Gastroesophageal sphincter (tissue), 4 donors: ENCODE measurements around the gene SDE2. TPM values are rescaled to one million over a fixed set of nuclear protein-coding genes. Genes with fewer than 3 reads are reported as not detected.
"Not testable (repeated sequence)": the region's sequence is repeated elsewhere in the genome, so short reads cannot be mapped to it uniquely, and the experiment has no call there.

Experiments used
- ATAC-seq: fragments of 150-250 bp; one replicate; pipeline ENCODE4 v1.9.1; 2016; ENCODE audit warnings: mild to moderate bottlenecking, moderate library complexity
- H3K27ac ChIP-seq, 4 donors: fragments of 200-600 bp; sonication (generic) in 3 of 4; 1 replicate in 3 of 4; 2 replicates in 1 of 4; pipeline ENCODE4 v1.5.1; 2016 to 2019
- H3K27me3 ChIP-seq: fragments of 200-600 bp; sonication (generic); one replicate; pipeline ENCODE4 v1.5.1; 2019
- H3K36me3 ChIP-seq, 2 donors: fragments of 200-600 bp; sonication (generic); one replicate each; pipeline ENCODE4 v1.5.1; 2019; ENCODE audit warnings: control low read depth in 1 of 2
- H3K4me1 ChIP-seq, 3 donors: fragments of 200-600 bp; sonication (generic); 1 replicate in 2 of 3; 2 replicates in 1 of 3; pipeline ENCODE4 v1.5.1; 2016 to 2019; ENCODE audit warnings: control low read depth in 2 of 3
- H3K4me3 ChIP-seq, 2 donors: fragments of 200-600 bp; sonication (generic); one replicate each; pipeline ENCODE4 v1.5.1; 2019; ENCODE audit warnings: mild to moderate bottlenecking in 1 of 2, moderate library complexity in 1 of 2
- H3K9me3 ChIP-seq, 3 donors: fragments of 200-600 bp; sonication (generic); one replicate each; pipeline ENCODE4 v1.5.1; 2017 to 2019; ENCODE audit warnings: control low read depth in 2 of 3
- EP300 ChIP-seq: sonication (generic); formaldehyde crosslinking; IDR thresholded peaks from one replicate; pipeline ENCODE4 v1.6.1; 2017; ENCODE audit warnings: antibody characterized with exemption, mild to moderate bottlenecking
- POLR2A ChIP-seq, 2 donors: fragments of 450-650 bp; IDR thresholded peaks; one replicate each; pipeline ENCODE4 v1.6.1; 2017; ENCODE audit warnings: antibody characterized with exemption in 2 of 2, mild to moderate bottlenecking in 2 of 2, moderate library complexity in 1 of 2
- POLR2AphosphoS5 ChIP-seq: sonication (generic); formaldehyde crosslinking; IDR thresholded peaks from one replicate; pipeline ENCODE4 v1.6.1; 2017; ENCODE audit warnings: antibody characterized with exemption
- WGBS, 2 donors: methylation state at CpG; one replicate each; pipeline ENCODE4 v1.1.5; 2018; ENCODE audit warnings: low coverage in 1 of 2; 5-methylcytosine and 5-hydroxymethylcytosine counted together
- total RNA-seq, 4 donors: library from RNA; depleted of rRNA; stranded (reverse); fragments of >200 nt; gene quantifications; one replicate each; pipeline ENCODE4 v1.1.0, GENCODE V29; 2016
- TF ChIP-seq, protein P1 (sequence below), 4 experiments: fragments of 200-600 bp in 2 of 4; fragments of 450-650 bp in 2 of 4; sonication (generic) in 1 of 4; IDR thresholded peaks; one replicate each; pipeline ENCODE4 v1.5.1; 2017 to 2019; ENCODE audit warnings: antibody characterized with exemption in 4 of 4, mild to moderate bottlenecking in 2 of 4, moderate library complexity in 2 of 4

Gene SDE2
- total RNA-seq, 4 donors from 2014 or later: 15.9 to 23.2 (median 21.2) TPM

DNA sequence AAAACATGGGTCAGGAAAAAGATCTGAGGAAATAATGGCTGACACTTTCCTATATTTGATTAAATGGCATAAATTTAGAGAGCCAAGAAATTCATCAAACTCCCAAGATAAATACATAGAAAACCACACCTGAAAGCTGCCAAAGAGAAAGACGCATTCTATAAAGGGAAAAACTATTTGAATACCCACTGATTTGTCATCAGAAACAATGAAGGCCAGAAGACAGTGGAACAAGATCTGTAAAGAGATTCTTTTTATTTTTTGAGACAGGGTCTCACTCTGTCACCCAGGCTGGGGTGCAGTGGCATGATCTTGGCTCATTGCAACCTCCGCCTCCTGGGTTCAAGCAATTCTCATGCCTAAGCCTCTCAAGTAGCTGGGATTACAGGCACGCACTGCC lies 17.4 kb downstream of the SDE2 start:
- ATAC-seq: no peak
- Histone ChIP-seq H3K4me3 (no peak overlapping the region), H3K36me3 (peaks cover 0 to 97% of the 10 kb centered on the region in 2 donors), H3K27ac (no peak overlapping the region), H3K4me1 (no peaks in the 10 kb centered on the region), H3K9me3 (peaks cover 0 to 5% (median 0%) of the 10 kb centered on the region in 3 donors), H3K27me3 (no peaks in the 10 kb centered on the region)
- TF ChIP-seq, protein P1, sequence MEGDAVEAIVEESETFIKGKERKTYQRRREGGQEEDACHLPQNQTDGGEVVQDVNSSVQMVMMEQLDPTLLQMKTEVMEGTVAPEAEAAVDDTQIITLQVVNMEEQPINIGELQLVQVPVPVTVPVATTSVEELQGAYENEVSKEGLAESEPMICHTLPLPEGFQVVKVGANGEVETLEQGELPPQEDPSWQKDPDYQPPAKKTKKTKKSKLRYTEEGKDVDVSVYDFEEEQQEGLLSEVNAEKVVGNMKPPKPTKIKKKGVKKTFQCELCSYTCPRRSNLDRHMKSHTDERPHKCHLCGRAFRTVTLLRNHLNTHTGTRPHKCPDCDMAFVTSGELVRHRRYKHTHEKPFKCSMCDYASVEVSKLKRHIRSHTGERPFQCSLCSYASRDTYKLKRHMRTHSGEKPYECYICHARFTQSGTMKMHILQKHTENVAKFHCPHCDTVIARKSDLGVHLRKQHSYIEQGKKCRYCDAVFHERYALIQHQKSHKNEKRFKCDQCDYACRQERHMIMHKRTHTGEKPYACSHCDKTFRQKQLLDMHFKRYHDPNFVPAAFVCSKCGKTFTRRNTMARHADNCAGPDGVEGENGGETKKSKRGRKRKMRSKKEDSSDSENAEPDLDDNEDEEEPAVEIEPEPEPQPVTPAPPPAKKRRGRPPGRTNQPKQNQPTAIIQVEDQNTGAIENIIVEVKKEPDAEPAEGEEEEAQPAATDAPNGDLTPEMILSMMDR (IDR thresholded peaks at IDR 0.05): no peak
- no peak for TF ChIP-seq POLR2A (IDR thresholded peaks at IDR 0.05)
- WGBS, 2 donors: 89 to 100% methylated on average over 1 to 3 of the region's 3 CpGs

DNA sequence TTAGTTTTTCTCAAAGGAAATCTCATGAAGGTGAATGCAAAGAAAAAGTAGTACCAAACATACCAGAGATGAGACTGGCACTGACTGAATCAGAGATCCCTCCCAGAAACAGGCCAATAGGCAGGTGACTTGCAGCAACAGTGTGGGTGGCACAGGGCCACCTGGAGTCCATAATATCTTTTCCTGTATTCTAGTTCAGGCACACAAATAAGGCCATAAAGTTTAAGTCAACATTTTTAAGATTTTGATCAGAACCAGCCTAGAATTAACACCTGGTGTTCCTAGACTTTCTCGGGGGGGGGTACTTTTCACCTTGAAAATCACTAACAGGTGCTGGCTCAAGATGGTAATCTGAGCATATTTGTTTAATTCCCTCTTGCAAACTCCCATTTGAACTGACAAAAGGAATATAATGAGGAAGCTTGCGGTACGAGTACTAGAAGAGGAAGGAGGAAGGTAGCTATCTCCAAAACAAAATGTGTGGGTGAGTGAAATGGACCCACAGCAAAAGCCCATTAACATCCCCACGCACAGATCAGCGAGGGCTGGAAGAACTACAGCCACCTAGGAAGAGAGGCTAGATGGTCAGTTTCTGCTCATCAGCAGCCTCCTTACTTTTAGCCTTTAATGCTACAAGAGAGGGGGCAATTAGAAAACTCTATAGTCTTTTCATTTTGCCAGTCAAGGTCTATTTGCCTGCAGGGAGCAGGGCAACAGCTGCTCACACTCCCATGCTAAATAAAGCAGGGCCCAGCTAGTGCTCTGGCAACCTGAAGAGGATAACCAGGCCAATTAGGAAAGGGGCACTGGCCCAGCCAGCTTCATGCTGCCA lies 18.9 kb downstream of the SDE2 start:
- no peaks in the 10 kb centered on the region for H3K27me3 ChIP-seq
- no peak overlapping the region for H3K4me3 ChIP-seq
- TF ChIP-seq POLR2A (IDR thresholded peaks at IDR 0.05): no peak
- no peak for TF ChIP-seq EP300
- TF ChIP-seq, protein P1 (IDR thresholded peaks at IDR 0.05): no peak
- TF ChIP-seq POLR2AphosphoS5: no peak
- H3K4me1 ChIP-seq: peaks cover 0 to 3% (median 0%) of the 10 kb centered on the region in 3 donors
- peaks cover 0 to 82% of the 10 kb centered on the region in 2 donors for H3K36me3 ChIP-seq
- no peak for ATAC-seq
- no peak overlapping the region for H3K27ac ChIP-seq
- WGBS, 2 donors: 87 to 89% methylated on average over 4 to 5 of the region's 5 CpGs
- peaks cover 0 to 5% (median 0%) of the 10 kb centered on the region in 3 donors for H3K9me3 ChIP-seq

DNA sequence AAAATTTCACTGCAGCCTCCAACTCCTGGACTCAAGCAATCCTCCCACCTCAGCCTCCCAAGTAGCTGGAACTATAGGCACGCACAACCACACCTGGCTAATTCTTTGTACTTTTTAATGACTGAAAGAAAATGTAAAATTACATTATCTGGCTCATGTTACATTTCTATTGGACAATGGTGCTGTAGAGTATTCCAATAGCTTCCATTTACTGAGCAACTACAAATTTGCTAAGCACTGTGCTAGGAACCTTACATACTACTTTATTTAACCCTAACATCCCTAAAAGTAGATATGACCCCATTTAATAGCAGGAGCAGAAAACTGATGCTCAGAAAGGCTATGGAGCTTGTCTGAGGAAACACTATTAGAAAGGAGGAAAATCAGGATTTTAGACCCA lies 19.7 kb downstream of the SDE2 start:
- peaks cover 0 to 74% of the 10 kb centered on the region in 2 donors for H3K36me3 ChIP-seq
- no peak for ATAC-seq
- TF ChIP-seq, protein P1 (IDR thresholded peaks at IDR 0.05): no peak
- TF ChIP-seq EP300 (no peak), POLR2AphosphoS5 (no peak)
- H3K4me3 ChIP-seq: no peak overlapping the region
- 100% methylated on average over 1 of the region's 1 CpG; no CpG with 5 or more reads in 1 of the 2 donors for WGBS, 2 donors
- H3K9me3 ChIP-seq: peaks cover 0 to 5% (median 0%) of the 10 kb centered on the region in 3 donors
- H3K27ac ChIP-seq: no peak overlapping the region
- H3K4me1 ChIP-seq: peaks cover 0 to 3% (median 0%) of the 10 kb centered on the region in 3 donors
- H3K27me3 ChIP-seq: no peaks in the 10 kb centered on the region

DNA sequence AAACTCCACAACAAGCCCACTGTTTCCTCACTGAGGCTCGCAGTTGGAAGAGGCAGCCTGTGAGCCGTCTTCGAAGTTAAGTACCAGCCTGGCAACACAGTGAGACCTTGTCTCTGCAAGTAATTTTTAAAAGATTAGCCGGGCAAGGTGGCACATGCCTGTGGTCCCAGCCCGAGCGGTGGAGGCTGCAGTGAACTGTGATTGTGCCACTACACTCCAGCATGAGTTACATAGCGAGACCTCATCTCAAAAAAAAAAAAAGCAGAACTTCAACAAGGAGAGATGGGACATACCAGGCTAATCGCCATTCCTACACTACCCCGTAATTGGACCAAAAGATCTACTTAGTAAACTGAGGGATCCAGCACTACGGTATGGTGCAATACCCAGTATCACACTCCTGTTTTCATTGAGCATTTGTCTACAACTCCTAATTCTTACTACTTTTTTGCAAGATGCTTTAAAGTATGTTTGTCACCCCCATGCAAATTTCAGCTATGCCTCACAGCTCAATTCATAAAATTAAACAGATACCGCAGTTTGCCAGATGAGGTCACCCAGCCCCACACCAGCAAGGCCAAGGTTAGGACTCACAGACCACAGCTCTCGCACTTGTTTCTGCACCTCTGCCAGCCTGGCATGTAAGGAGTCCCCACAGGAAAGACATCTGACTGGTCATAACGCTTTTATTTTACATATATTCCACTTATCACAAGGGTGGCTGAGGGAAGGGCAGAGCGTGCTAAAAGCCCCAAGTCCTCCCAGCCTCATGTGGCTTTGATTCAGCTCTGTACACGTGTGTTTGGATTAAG lies 21.0 kb downstream of the SDE2 start:
- 80 to 85% methylated on average over 5 to 15 of the region's 15 CpGs for WGBS, 2 donors
- TF ChIP-seq POLR2AphosphoS5 (no peak), EP300 (no peak), POLR2A (IDR thresholded peaks at IDR 0.05) (no peak)
- TF ChIP-seq, protein P1 (IDR thresholded peaks at IDR 0.05): no peak
- peaks cover 0 to 3% (median 0%) of the 10 kb centered on the region in 3 donors for H3K4me1 ChIP-seq

DNA sequence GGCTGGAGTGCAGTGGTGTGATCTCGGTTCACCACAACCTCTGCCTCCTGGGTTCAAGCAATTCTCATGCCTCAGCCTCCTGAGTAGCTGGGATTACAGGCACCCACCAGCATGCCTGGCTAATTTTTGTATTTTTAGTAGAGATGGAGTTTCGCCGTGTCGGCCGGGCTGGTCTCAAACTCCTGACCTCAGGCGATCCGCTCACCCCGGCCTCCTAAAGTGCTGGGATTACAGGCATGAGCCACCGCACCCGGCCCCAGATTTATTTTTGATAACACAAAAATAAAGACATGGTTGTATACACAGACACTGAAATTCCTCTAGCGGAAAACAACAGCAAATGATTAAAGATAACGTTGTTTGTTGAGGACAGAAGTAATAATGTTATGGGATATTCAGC lies 24.0 kb downstream of the SDE2 start:
- WGBS, 2 donors: 83 to 89% methylated on average over 3 to 5 of the region's 12 CpGs
- H3K4me3 ChIP-seq, H3K9me3 ChIP-seq, ATAC-seq, H3K27me3 ChIP-seq, H3K27ac ChIP-seq, H3K4me1 ChIP-seq: not testable (repeated sequence)
- peaks cover 0 to 33% of the 10 kb centered on the region in 2 donors for H3K36me3 ChIP-seq

More for the DNA sequence above, 21.0 kb downstream of the SDE2 start:
- Histone ChIP-seq H3K36me3 (peaks cover 0 to 62% of the 10 kb centered on the region in 2 donors), H3K4me3 (no peak overlapping the region), H3K27me3 (no peaks in the 10 kb centered on the region), H3K27ac (no peak overlapping the region), H3K9me3 (peaks cover 0 to 5% (median 0%) of the 10 kb centered on the region in 3 donors)
- ATAC-seq: no peak
